Central memory CD8-positive, alpha-beta T cell (primary cell): Measurements from ENCODE around the gene SERPINB12.

Source experiments
- ATAC-seq: fragments of 150-1000 bp; cut with Tn5 transposase; replicated peaks from 2 replicates; pipeline ENCODE4 v1.10.0; 2022; ENCODE audit warnings: mild to moderate bottlenecking, moderate FRiP score, moderate number of reproducible peaks; ENCODE audit not compliant: poor library complexity, severe bottlenecking; ENCODE audit errors: extremely low read depth
- DNase-seq, 2 donors: peaks; one replicate each; pipeline ENCODE4 v3.0.0; 2021; ENCODE audit warnings: low spot score in 2 of 2
- H3K27ac Mint-ChIP-seq: one replicate; pipeline ENCODE4 v1.8.0; 2022; ENCODE audit warnings: low read depth, mild to moderate bottlenecking, moderate library complexity, mixed read lengths
- H3K27me3 Mint-ChIP-seq: one replicate; pipeline ENCODE4 v1.8.0; 2022; ENCODE audit warnings: mixed read lengths
- H3K36me3 Mint-ChIP-seq: one replicate; pipeline ENCODE4 v1.8.0; 2022; ENCODE audit warnings: mild to moderate bottlenecking, moderate library complexity, mixed read lengths; ENCODE audit not compliant: insufficient read depth
- H3K4me1 Mint-ChIP-seq: one replicate; pipeline ENCODE4 v1.8.0; 2022; ENCODE audit warnings: mixed read lengths
- H3K4me3 Mint-ChIP-seq: one replicate; pipeline ENCODE4 v1.8.0; 2022; ENCODE audit warnings: mild to moderate bottlenecking, moderate library complexity, mixed read lengths
- H3K9me3 Mint-ChIP-seq: one replicate; pipeline ENCODE4 v1.8.0; 2022; ENCODE audit warnings: mixed read lengths

Gene SERPINB12

GRCh38 chr18:63542069-63542468 is at the start of gene SERPINB12:
TSS of gene SERPINB12 (plus strand) at chr18:63542369. CDS start at chr18:63556160, 13,791 bp downstream.
- ATAC-seq, result no peak
- Mint-ChIP-seq H3K27me3 (peaks cover 75% of the 10 kb centered on the region), H3K36me3 (no peaks in the 10 kb centered on the region), H3K4me3 (no peak within 1 kb of the TSS), H3K27ac (no peak within 1 kb of the TSS), H3K9me3 (no peaks in the 10 kb centered on the region), H3K4me1 (no peaks in the 10 kb centered on the region)
- no peak for DNase-seq

GRCh38 chr18:63492851-63493250 is 49.3 kb upstream of the SERPINB12 start:
- H3K4me3 Mint-ChIP-seq, result no peak overlapping the region
- no peaks in the 10 kb centered on the region for H3K36me3 Mint-ChIP-seq
- H3K27ac Mint-ChIP-seq, result no peak overlapping the region
- no peaks in the 10 kb centered on the region for H3K9me3 Mint-ChIP-seq
- H3K27me3 Mint-ChIP-seq, result peaks cover 29% of the 10 kb centered on the region
- ATAC-seq, result no peak
- H3K4me1 Mint-ChIP-seq, result no peaks in the 10 kb centered on the region
- DNase-seq, result no peak

- Mint-ChIP-seq H3K4me3 (no peak overlapping the region), H3K27ac (no peak overlapping the region), H3K36me3 (no peaks in the 10 kb centered on the region), H3K27me3 (peaks cover 22% of the 10 kb centered on the region), H3K4me1 (no peaks in the 10 kb centered on the region), H3K9me3 (no peaks in the 10 kb centered on the region)
- DNase-seq, result no peak
- no peak for ATAC-seq
Measured at GRCh38 chr18:63495675-63496074, 46.5 kb upstream of the SERPINB12 start.

GRCh38 chr18:63505566-63506335 is 36.4 kb upstream of the SERPINB12 start:
- DNase-seq (no peak), ATAC-seq (no peak)
- Mint-ChIP-seq H3K27ac (no peak overlapping the region), H3K27me3 (peaks cover 62% of the 10 kb centered on the region), H3K9me3 (no peaks in the 10 kb centered on the region), H3K4me3 (no peak overlapping the region), H3K4me1 (no peaks in the 10 kb centered on the region), H3K36me3 (no peaks in the 10 kb centered on the region)

GRCh38 chr18:63506336-63506646 is 35.9 kb upstream of the SERPINB12 start:
- Mint-ChIP-seq H3K9me3 (no peaks in the 10 kb centered on the region), H3K36me3 (no peaks in the 10 kb centered on the region), H3K4me1 (no peaks in the 10 kb centered on the region), H3K27ac (no peak overlapping the region), H3K27me3 (peaks cover 67% of the 10 kb centered on the region), H3K4me3 (no peak overlapping the region)
- ATAC-seq, result no peak
- DNase-seq, result no peak

- Mint-ChIP-seq H3K27ac (no peak overlapping the region), H3K36me3 (no peaks in the 10 kb centered on the region), H3K27me3 (peaks cover 81% of the 10 kb centered on the region), H3K4me1 (no peaks in the 10 kb centered on the region), H3K4me3 (no peak overlapping the region), H3K9me3 (no peaks in the 10 kb centered on the region)
- no peak for DNase-seq
- no peak for ATAC-seq
Measured at GRCh38 chr18:63508596-63508995, 33.6 kb upstream of the SERPINB12 start.

GRCh38 chr18:63511285-63511684 is 30.9 kb upstream of the SERPINB12 start:
- Mint-ChIP-seq H3K27me3 (peaks cover 67% of the 10 kb centered on the region), H3K36me3 (no peaks in the 10 kb centered on the region), H3K4me1 (no peaks in the 10 kb centered on the region), H3K4me3 (no peak overlapping the region), H3K27ac (no peak overlapping the region), H3K9me3 (no peaks in the 10 kb centered on the region)
- no peak for DNase-seq
- no peak for ATAC-seq

- H3K9me3 Mint-ChIP-seq, result no peaks in the 10 kb centered on the region
- no peak overlapping the region for H3K4me3 Mint-ChIP-seq
- ATAC-seq, result no peak
- H3K27ac Mint-ChIP-seq, result no peak overlapping the region
- H3K36me3 Mint-ChIP-seq, result no peaks in the 10 kb centered on the region
- H3K27me3 Mint-ChIP-seq, result peaks cover 53% of the 10 kb centered on the region
- H3K4me1 Mint-ChIP-seq, result peaks cover 6% of the 10 kb centered on the region
- DNase-seq, result no peak
Measured at GRCh38 chr18:63514326-63514725, 27.8 kb upstream of the SERPINB12 start.

GRCh38 chr18:63514888-63515678 is 27.1 kb upstream of the SERPINB12 start:
- peaks cover 6% of the 10 kb centered on the region for H3K4me1 Mint-ChIP-seq
- no peak for DNase-seq
- H3K27me3 Mint-ChIP-seq, result peaks cover 53% of the 10 kb centered on the region
- ATAC-seq, result no peak
- H3K27ac Mint-ChIP-seq, result no peak overlapping the region
- no peak overlapping the region for H3K4me3 Mint-ChIP-seq
- H3K9me3 Mint-ChIP-seq, result no peaks in the 10 kb centered on the region
- H3K36me3 Mint-ChIP-seq, result no peaks in the 10 kb centered on the region

- DNase-seq (no peak), ATAC-seq (no peak)
- no peak overlapping the region for H3K27ac Mint-ChIP-seq
- H3K4me1 Mint-ChIP-seq, result peaks cover 6% of the 10 kb centered on the region
- H3K36me3 Mint-ChIP-seq, result no peaks in the 10 kb centered on the region
- H3K9me3 Mint-ChIP-seq, result no peaks in the 10 kb centered on the region
- peaks cover 53% of the 10 kb centered on the region for H3K27me3 Mint-ChIP-seq
- H3K4me3 Mint-ChIP-seq, result no peak overlapping the region
Measured at GRCh38 chr18:63515801-63516200, 26.4 kb upstream of the SERPINB12 start.

- ATAC-seq (peak; percentile 60), DNase-seq (peak; percentile 17 to 25)
- Mint-ChIP-seq H3K27me3 (peaks cover 40% of the 10 kb centered on the region), H3K4me1 (peaks cover 6% of the 10 kb centered on the region), H3K36me3 (no peaks in the 10 kb centered on the region), H3K4me3 (no peak overlapping the region), H3K9me3 (no peaks in the 10 kb centered on the region), H3K27ac (no peak overlapping the region)
Measured at GRCh38 chr18:63518178-63519012, 23.8 kb upstream of the SERPINB12 start.

GRCh38 chr18:63520053-63520685 is 22.0 kb upstream of the SERPINB12 start:
- Mint-ChIP-seq H3K9me3 (no peaks in the 10 kb centered on the region), H3K4me3 (no peak overlapping the region), H3K27ac (no peak overlapping the region), H3K36me3 (no peaks in the 10 kb centered on the region), H3K4me1 (peaks cover 6% of the 10 kb centered on the region), H3K27me3 (peaks cover 41% of the 10 kb centered on the region)
- no peak for ATAC-seq
- DNase-seq, result no peak
